K562 (cell line): ENCODE results near the gene DYNLT2B.

ENCODE experiments used
- ELF4 ChIP-seq: fragments of 450-650 bp; formaldehyde crosslinking; IDR thresholded peaks from 2 replicates; pipeline ENCODE4 v1.4.0; 2022; ENCODE audit warnings: missing genetic modification characterization
- EP300 ChIP-seq: IDR thresholded peaks from 2 replicates; pipeline ENCODE4 v1.6.1; 2012; ENCODE audit warnings: low read length, improper control_type of control experiment
- NFATC3 ChIP-seq: fragments of 450-650 bp; IDR thresholded peaks from 2 replicates; pipeline ENCODE4 v1.6.1; 2017; ENCODE audit warnings: mild to moderate bottlenecking
- NUFIP1 ChIP-seq: fragments of 450-650 bp; IDR thresholded peaks from 2 replicates; pipeline ENCODE4 v1.6.1; 2018; ENCODE audit not compliant: partially characterized antibody
- POLR2AphosphoS5 ChIP-seq: IDR thresholded peaks from 2 replicates; pipeline ENCODE4 v1.6.1; 2011; ENCODE audit warnings: mild to moderate bottlenecking, low read depth, low read length, moderate library complexity; ENCODE audit not compliant: control insufficient read depth, insufficient read depth
- RAD21 ChIP-seq, 2 experiments: fragments of 250-450 bp in 1 of 2; fragments of 450-650 bp in 1 of 2; sonication (Bioruptor Pico) in 1 of 2; formaldehyde crosslinking in 1 of 2; IDR thresholded peaks in 1 of 2; conservative IDR thresholded peaks in 1 of 2; 2 replicates each; pipeline versions ENCODE4 v1.4.0 to v1.8.0; 2020 to 2022; ENCODE audit warnings: mild to moderate bottlenecking in 2 of 2, moderate library complexity in 1 of 2
- RAD51 ChIP-seq: fragments of 450-650 bp; IDR thresholded peaks from 2 replicates; pipeline ENCODE4 v1.7.1; 2016; ENCODE audit warnings: low read depth, mild to moderate bottlenecking, borderline replicate concordance
- ZNF24 ChIP-seq: fragments of 450-650 bp; IDR thresholded peaks from 2 replicates; pipeline ENCODE4 v1.6.1; 2016

GRCh38 chr3:196280689-196281440, 37.2 kb downstream of the DYNLT2B start:
- no peak for TF ChIP-seq ELF4 (CRISPR knock-in tag)
- no peak for TF ChIP-seq RAD51
- TF ChIP-seq ZNF24, result no peak
- TF ChIP-seq NFATC3, result no peak
- TF ChIP-seq NUFIP1, result no peak
- no peak for TF ChIP-seq POLR2AphosphoS5
- TF ChIP-seq EP300, result no peak
- TF ChIP-seq RAD21 (CRISPR knock-in tag; conservative IDR thresholded peaks at IDR 0.05 in 1 of 2, IDR thresholded peaks at IDR 0.05 in 1 of 2), result no peak
